NCI-H1417 treated with DMSO at 0.1 percent for 48 hours (cell line): ENCODE results near the gene PDE4D.
"Not testable (repeated sequence)": the region's sequence is repeated elsewhere in the genome, so short reads cannot be mapped to it uniquely, and the experiment has no call there.

Experiments used
- DNase-seq: peaks from one replicate; lab custom pipeline; 2025; lab: John Stamatoyannopoulos, UW

PDE4D gene

DNA sequence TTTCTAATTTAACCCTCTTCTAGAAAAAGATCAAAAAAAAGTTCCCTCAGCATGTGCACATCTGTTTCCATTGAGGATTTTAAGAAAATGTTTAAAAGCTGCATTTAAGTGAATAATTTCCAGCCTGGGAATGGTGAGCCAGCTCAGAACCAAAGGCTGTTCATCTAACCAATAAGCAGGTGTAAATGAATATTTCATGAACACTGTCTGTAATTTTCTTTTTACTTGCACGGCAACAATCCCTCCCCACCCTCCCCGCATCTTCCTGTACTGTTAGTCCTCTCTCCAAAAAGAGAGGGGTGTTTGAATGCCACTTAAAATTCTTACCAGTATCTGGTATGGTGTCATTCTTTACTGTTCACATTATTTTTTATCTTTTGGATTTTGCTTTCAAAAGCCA, 425.6 kb downstream of the PDE4D start:
- DNase-seq, result no peak

DNA sequence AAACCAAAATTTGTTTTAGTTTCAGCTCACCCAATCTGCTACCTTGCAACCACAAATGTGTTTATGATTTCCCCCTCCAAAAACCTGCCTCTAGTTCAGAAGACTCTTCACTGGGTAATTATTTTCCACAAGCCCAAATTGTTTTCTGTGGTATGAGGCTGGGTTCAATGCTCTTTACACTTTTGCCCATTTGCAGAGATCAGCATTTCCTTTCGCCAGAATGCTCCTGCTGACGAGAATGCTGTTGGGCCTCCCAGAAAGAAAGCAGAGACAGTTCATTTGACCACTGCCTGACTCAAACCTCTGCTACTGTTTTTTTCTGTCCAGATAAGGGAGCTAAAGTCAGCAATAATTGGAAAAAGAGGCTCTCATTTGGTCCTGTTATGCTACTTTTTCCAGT, 427.3 kb downstream of the PDE4D start:
- no peak for DNase-seq

DNA sequence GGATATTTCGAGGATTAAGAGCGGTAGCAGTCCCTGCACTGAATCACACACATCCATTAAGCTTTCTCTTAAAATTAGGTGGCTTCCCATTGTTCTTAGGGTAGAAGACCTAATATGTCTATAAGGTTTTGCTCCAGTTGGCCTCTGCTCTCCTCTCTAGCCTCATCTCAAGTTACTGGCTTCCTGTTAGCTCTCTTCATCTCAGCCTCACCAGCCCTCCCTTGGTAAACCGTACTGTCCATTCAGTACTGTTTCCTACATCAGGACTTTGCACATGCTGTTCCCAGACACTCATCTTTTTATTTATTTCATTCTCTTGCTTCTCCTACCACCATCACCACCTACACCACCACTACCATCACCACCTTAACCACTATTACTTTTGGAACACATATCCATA, 428.6 kb downstream of the PDE4D start:
- DNase-seq, result no peak

DNA sequence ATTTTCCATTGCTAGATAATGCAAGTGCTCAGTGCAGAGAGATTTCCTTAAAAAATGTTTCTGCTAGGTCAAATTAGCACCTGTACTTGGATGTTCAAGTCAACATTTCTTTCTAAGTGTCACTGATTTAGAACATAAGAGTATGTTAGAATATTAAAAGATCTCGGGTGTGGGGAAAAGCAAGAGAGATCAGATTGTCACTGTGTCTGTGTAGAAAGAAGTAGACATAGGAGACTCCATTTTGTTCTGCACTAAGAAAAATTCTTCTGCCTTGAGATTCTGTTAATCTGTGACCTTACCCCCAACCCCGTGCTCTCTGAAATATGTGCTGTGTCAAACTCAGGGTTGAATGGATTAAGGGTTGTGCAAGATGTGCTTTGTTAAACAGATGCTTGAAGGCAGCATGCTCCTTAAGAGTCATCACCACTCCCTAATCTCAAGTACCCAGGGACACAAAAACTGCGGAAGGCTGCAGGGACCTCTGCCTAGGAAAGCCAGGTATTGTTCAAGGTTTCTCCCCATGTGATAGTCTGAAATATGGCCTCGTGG, 429.8 kb downstream of the PDE4D start:
- DNase-seq, result not testable (repeated sequence)

GRCh38 chr5:59462956-59463355, 430.6 kb downstream of the PDE4D start:
- no peak for DNase-seq

DNA sequence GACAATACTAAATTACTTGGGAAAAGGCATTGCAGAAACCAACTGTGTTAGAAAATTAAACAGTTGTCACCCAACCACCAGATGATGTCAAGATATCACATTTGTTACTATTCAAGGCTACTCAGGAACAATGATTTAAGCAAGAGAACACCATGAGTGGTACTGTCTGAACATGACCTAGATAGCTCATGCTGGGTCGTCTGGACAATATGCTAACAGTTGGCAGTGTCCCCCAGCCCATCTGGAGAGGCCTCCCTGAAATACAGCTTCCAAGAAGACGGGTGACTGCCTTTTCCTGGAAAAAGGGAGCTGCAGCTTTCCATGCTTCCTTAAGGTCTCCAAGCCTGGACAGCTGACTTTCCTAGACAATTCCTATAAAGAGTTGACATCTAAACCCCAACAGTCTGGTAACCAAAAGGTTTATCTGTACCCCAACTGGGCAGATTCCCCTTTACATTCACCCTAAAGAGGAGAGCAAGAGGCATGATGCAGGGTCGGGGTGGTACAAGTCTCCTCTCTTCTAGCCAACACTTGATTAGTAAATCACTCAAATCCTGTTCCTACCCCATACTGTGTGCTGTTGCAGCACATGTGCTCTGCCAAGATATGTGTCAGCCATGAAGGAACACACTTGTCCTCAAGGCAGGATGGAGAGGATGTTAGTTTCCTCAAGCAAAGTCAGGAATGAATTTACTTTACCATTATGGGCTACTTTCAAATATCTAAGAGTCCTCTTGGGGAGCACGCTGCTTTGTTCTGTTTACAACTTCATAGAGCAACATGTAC, 433.0 kb downstream of the PDE4D start:
- no peak for DNase-seq

DNA sequence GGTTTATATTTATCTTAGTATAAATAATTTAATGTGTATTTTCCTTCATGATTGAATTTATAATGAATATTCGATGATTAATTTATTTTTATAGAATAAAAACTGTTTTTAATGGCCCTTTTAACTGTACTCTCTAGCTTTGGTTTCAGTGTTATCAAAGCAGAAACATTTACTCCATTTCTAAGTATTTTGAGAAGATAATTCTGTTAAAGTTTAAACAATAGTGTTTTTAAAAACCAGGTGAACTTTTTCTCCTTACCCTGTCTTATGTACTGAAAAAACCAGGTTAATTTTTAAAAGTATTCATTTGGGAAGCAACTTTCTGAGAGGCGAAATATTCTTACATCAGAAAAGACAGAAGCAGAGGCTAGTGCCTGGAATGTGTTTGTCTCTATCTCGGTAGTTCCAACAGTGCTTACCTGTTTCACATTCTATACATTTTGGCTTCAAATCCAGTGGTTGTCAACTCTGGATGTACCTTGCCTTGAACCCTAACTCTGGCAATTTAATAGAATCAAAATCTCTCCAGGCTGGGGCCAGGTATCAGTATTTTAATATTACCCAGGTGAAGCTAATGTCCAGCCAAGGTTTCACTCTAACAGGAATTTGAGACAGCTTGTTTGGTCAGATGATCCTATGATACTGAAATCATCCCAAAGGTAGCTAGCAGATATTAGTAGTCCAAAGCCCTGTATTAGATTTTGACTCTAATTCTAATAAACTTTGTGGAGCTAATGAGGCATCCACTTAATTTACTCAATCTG, 434.4 kb downstream of the PDE4D start:
- no peak for DNase-seq

DNA sequence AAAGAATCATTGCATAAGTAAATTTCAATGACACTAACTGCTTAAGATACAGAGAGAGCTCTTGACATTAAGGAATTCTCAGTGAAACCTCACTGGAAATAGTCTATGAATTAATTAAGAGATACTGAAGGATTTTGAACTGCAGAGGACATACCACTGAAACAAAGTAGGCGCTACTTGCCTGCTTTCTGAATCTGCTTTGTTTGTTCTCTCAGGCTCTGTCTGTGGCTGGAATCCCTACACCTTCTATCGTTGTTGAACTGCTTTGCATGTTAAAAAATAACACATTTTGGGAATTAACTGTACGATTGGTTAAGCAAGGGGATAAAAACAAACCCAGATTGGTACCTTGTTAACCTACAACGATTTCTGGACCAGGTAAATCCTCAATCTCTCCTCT, 435.2 kb downstream of the PDE4D start:
- no peak for DNase-seq

- DNase-seq, result no peak
Measured at GRCh38 chr5:59449905-59450644, 443.5 kb downstream of the PDE4D start.

GRCh38 chr5:59446356-59446755, 447.2 kb downstream of the PDE4D start:
- no peak for DNase-seq

- DNase-seq, result no peak
Measured at GRCh38 chr5:59445741-59446140, 447.8 kb downstream of the PDE4D start.

GRCh38 chr5:59439303-59439702, 454.2 kb downstream of the PDE4D start:
- no peak for DNase-seq

- DNase-seq, result no peak
Measured at GRCh38 chr5:59437176-59437575, 456.4 kb downstream of the PDE4D start.

GRCh38 chr5:59436364-59437148, 457.0 kb downstream of the PDE4D start:
- DNase-seq, result no peak

- DNase-seq, result no peak
Measured at GRCh38 chr5:59433174-59433573, 460.4 kb downstream of the PDE4D start.

DNA sequence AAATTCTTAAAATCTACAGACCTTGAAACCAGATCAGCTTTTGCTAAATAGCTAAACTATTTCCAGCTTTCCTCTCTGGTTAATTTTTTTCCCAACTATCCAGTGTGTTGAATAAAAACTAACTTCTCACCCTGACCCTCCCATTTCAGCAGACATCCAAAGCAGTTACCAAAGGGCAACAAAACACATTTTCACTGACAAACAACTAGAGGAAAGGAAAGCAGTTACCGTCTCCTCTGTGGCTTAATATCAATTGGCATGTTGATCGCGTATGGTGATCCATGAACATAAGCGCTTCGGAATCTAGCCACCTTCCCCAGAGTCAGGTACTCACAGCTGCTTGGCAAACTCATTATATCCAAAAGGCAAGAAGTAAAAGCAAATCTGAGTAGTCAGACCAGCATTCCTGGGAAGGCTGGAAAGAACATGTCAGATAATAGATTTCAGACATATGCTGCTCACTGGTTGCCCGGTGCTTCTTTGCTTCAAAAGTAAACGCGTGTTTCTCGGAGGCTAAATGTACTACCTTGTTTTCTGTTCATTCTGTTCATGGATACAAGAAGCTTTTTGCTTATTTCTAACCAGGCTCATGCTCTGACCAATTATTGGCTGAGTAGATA, 463.4 kb downstream of the PDE4D start:
- DNase-seq, result no peak

DNA sequence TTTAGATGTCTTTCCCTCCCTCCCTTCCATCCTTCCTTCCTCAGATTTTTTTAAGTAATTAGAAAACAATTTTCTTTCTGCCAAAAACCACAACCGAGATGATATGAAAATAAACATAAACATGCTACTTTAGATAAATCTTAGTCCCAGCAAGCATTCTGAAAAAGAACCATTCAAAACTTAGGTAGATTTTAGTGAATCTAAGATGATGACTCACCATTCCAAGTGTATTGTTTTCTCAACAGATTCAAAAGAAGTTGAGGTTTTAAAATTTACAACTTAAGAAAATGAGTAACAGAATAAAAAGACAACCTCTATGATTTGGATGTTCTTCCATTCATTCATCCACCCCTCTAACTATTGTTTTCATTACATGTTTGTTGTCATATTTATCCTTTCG, 465.1 kb downstream of the PDE4D start:
- no peak for DNase-seq

GRCh38 chr5:59424515-59424914, 469.0 kb downstream of the PDE4D start:
- no peak for DNase-seq

GRCh38 chr5:59423021-59423420, 470.5 kb downstream of the PDE4D start:
- DNase-seq, result no peak

DNA sequence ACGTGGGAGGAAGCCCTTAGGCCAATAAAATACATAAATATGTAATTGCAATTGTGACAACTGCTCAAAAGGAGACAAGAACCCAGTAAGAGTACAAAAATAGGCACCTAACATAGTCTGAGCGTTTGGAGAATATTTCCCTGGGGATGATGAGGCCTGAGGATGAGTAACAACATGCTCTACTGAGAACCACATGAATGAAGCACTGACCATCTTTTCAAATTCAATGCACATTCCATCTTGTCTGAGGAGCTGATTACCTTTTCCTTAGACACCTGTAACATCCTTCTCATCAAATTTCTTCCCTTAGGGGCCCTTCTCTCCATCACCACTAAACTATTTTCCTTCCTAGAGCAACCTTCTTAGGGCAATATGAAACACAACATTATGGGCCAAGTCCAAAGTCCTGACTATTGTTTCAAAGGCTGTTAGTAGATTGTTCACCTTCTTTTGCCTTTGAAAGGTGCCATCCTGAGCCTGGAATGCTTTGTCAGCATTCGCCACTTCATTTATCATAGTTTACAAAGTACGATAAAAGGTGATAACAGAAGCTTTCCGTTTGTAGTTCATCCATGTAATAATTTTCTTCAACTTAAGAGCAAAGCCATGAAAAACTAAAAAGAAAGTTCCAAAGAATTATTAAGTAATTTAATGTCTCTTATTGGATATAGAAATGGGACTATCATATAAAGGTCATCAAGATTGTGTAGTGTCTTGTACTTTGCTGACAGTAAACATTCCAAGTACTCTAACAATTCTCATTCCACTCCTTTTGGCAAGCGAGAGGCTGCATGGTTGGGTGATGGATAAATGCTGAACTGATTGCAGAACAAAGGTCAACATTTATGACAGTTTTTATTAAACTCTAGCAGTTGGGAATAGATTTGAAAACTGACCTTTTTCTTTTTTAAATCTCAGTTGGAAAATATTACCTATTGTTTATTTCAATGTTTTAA, 471.3 kb downstream of the PDE4D start:
- DNase-seq, result no peak
